Keratinocyte (primary cell): ENCODE data around the gene ARL13A. TPM values are rescaled to one million over a fixed set of nuclear protein-coding genes. Genes with fewer than 3 reads are reported as not detected.

ENCODE experiments used
- DNase-seq: peaks from one replicate; pipeline ENCODE4 v3.0.0-alpha.2; 2011; ENCODE audit warnings: low read depth, missing footprints, low spot score
- FAIRE-seq: peaks from 2 replicates; lab custom pipeline; 2011; peaks lifted over from hg19 to GRCh38; lab: Jason Lieb, UNC
- H2AFZ ChIP-seq: 2 replicates; pipeline ENCODE4 v1.6.0; 2012; ENCODE audit warnings: low read length, control low read depth, inconsistent platforms; ENCODE audit not compliant: control insufficient read depth
- H3K27ac ChIP-seq: 2 replicates; pipeline ENCODE4 v1.5.1; 2011; ENCODE audit warnings: low read length; ENCODE audit not compliant: control insufficient read depth, insufficient read depth
- H3K27me3 ChIP-seq: 3 replicates; pipeline ENCODE4 v1.6.0; 2011; ENCODE audit warnings: low read length; ENCODE audit not compliant: control insufficient read depth, insufficient read depth; ENCODE audit errors: extremely low read depth
- H3K36me3 ChIP-seq, 2 experiments: 2 replicates in 1 of 2; 3 replicates in 1 of 2; pipeline ENCODE4 v1.5.1; 2011; ENCODE audit warnings: low read length in 2 of 2, mild to moderate bottlenecking in 1 of 2; ENCODE audit not compliant: control insufficient read depth in 2 of 2, insufficient read depth in 2 of 2; ENCODE audit errors: extremely low read depth in 1 of 2
- H3K4me1 ChIP-seq: 3 replicates; pipeline ENCODE4 v1.5.1; 2011; ENCODE audit warnings: low read length; ENCODE audit not compliant: control insufficient read depth, insufficient read depth; ENCODE audit errors: extremely low read depth
- H3K4me2 ChIP-seq: 3 replicates; pipeline ENCODE4 v1.6.0; 2011; ENCODE audit warnings: low read depth, low read length; ENCODE audit not compliant: control insufficient read depth, insufficient read depth; ENCODE audit errors: extremely low read depth
- H3K4me3 ChIP-seq, 3 experiments: fragments of 200-600 bp in 1 of 3; sonication (generic) in 1 of 3; 2 replicates in 2 of 3; 3 replicates in 1 of 3; pipeline ENCODE4 v1.5.1; 2011 to 2016; ENCODE audit warnings: low read length in 3 of 3, mild to moderate bottlenecking in 3 of 3, control low read depth in 2 of 3, inconsistent platforms in 1 of 3, low read depth in 1 of 3, mixed read lengths in 1 of 3, mixed run types in 1 of 3, moderate library complexity in 1 of 3; ENCODE audit not compliant: control insufficient read depth in 2 of 3, insufficient read depth in 2 of 3; ENCODE audit errors: extremely low read depth in 1 of 3
- H3K79me2 ChIP-seq: 2 replicates; pipeline ENCODE4 v1.6.0; 2012; ENCODE audit warnings: low read length; ENCODE audit not compliant: control insufficient read depth, insufficient read depth
- H3K9ac ChIP-seq: 3 replicates; pipeline ENCODE4 v1.6.0; 2011; ENCODE audit warnings: low read length; ENCODE audit not compliant: control insufficient read depth, insufficient read depth; ENCODE audit errors: extremely low read depth
- H3K9me1 ChIP-seq: 3 replicates; pipeline ENCODE4 v1.6.0; 2011; ENCODE audit warnings: low read length; ENCODE audit not compliant: control insufficient read depth, insufficient read depth; ENCODE audit errors: extremely low read depth
- H3K9me3 ChIP-seq: 2 replicates; pipeline ENCODE4 v1.5.1; 2012; ENCODE audit warnings: low read depth, low read length; ENCODE audit not compliant: control insufficient read depth
- H4K20me1 ChIP-seq: 3 replicates; pipeline ENCODE4 v1.6.0; 2011; ENCODE audit warnings: low read length; ENCODE audit not compliant: control insufficient read depth, insufficient read depth; ENCODE audit errors: extremely low read depth
- EZH2 ChIP-seq: IDR thresholded peaks from one replicate; pipeline ENCODE4 v1.6.1; 2012; ENCODE audit warnings: inconsistent platforms, mild to moderate bottlenecking, low read length, moderate library complexity
- dilution Hi-C: fragments of 300-500 bp; cut with MboI; formaldehyde crosslinking; loops from one replicate; pipeline ENCODE4 v1.7.0; 2020; ENCODE audit warnings: low sequenced_read_pairs; ENCODE audit not compliant: extremely low pct_ligation_motif_present
- polyA plus RNA-seq, 5 experiments: library from polyadenylated mRNA; depleted of rRNA in 3 of 5; stranded (reverse) in 3 of 5; stranded (forward) in 1 of 5; unstranded in 1 of 5; fragments of >200 nt; gene quantifications; 1 replicate in 1 of 5; 2 replicates in 3 of 5; 3 replicates in 1 of 5; pipeline versions ENCODE4 v1.2.1 to v1.2.3, GENCODE V29; 2011 to 2012; ENCODE audit warnings: missing spikeins in 2 of 5, low read depth in 1 of 5, low replicate concordance in 1 of 5
- TF ChIP-seq, protein P1 (sequence below), 3 experiments: IDR thresholded peaks in 1 of 3; conservative IDR thresholded peaks in 1 of 3; optimal IDR thresholded peaks in 1 of 3; 2 replicates in 2 of 3; 3 replicates in 1 of 3; pipeline versions ENCODE3 to v1.5.1; 2011; ENCODE audit warnings: low read length in 3 of 3, mild to moderate bottlenecking in 3 of 3, moderate library complexity in 2 of 3, control low read depth in 1 of 3, inconsistent platforms in 1 of 3; ENCODE audit not compliant: insufficient read depth in 2 of 3; ENCODE audit errors: extremely low read depth in 1 of 3

ARL13A gene
- polyA plus RNA-seq, 1 donor (not counting 4 experiments of a cell fraction or from before 2014, with no cell fraction given) = not detected

DNA sequence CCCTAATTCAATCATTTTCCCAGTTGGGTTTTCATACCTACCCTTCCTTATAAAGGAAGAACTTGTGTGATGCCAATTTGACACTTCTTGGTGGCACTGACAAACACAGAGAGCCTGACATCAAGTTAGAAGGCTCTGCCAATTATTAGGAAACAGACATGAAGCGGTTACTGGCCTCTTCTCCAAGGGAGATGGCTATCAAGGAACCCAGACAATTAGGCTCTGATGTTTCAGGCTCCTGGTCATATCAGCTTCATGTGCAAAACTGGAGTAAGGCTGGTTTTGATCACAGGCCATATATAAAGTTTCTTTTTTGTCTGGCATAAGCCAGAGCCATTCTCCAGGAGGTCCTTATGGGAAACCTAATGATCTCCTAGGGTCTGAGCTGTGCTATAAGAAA is 428 bp downstream of the ARL13A start:
- Histone ChIP-seq H3K4me3 (no peak overlapping the region), H3K27me3 (no peaks in the 10 kb centered on the region), H4K20me1 (no peaks in the 10 kb centered on the region), H2AFZ (no peak overlapping the region), H3K36me3 (no peaks in the 10 kb centered on the region), H3K4me1 (no peaks in the 10 kb centered on the region), H3K9ac (no peak overlapping the region), H3K9me3 (no peaks in the 10 kb centered on the region), H3K79me2 (no peaks in the 10 kb centered on the region), H3K27ac (no peak overlapping the region), H3K9me1 (no peaks in the 10 kb centered on the region), H3K4me2 (no peak overlapping the region)
- FAIRE-seq (no peak), DNase-seq (no peak)
- dilution Hi-C loops = no loop called here
- TF ChIP-seq, protein P1, sequence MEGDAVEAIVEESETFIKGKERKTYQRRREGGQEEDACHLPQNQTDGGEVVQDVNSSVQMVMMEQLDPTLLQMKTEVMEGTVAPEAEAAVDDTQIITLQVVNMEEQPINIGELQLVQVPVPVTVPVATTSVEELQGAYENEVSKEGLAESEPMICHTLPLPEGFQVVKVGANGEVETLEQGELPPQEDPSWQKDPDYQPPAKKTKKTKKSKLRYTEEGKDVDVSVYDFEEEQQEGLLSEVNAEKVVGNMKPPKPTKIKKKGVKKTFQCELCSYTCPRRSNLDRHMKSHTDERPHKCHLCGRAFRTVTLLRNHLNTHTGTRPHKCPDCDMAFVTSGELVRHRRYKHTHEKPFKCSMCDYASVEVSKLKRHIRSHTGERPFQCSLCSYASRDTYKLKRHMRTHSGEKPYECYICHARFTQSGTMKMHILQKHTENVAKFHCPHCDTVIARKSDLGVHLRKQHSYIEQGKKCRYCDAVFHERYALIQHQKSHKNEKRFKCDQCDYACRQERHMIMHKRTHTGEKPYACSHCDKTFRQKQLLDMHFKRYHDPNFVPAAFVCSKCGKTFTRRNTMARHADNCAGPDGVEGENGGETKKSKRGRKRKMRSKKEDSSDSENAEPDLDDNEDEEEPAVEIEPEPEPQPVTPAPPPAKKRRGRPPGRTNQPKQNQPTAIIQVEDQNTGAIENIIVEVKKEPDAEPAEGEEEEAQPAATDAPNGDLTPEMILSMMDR (optimal IDR thresholded peaks at IDR 0.05 in 1 of 3, IDR thresholded peaks at IDR 0.05 in 1 of 3, conservative IDR thresholded peaks at IDR 0.05 in 1 of 3; ENCODE audit: extremely low read depth in 1 of 3, insufficient read depth in 2 of 3, low read length in 3 of 3) = no peak
- no peak for TF ChIP-seq EZH2

DNA sequence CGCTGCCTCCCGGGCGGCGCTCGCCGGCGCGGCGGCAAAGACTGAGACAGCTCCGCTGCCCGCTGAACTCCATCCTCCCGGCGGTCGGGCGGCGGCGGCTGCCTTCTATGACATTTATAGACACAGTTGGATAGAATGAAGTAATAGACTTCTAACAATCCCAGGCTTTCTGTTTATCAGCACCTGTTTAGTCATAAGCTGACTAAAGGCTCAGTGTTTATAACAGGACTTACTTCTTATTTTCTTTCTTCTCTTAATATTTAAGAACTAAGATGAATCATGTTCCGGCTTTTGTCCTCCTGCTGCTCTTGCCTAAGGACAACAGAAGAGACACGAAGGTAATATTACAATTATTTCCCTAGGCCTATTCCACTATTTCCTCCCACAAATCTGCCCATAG is 3.9 kb downstream of the ARL13A start:
- Histone ChIP-seq H3K36me3 (no peaks in the 10 kb centered on the region), H3K4me1 (no peaks in the 10 kb centered on the region), H3K9me3 (no peaks in the 10 kb centered on the region), H3K27ac (no peak overlapping the region), H3K4me3 (no peak overlapping the region), H3K27me3 (no peaks in the 10 kb centered on the region), H3K79me2 (no peaks in the 10 kb centered on the region), H2AFZ (no peak overlapping the region), H3K9ac (no peak overlapping the region), H4K20me1 (no peaks in the 10 kb centered on the region), H3K9me1 (no peaks in the 10 kb centered on the region), H3K4me2 (no peak overlapping the region)
- TF ChIP-seq, protein P1 (optimal IDR thresholded peaks at IDR 0.05 in 1 of 3, IDR thresholded peaks at IDR 0.05 in 1 of 3, conservative IDR thresholded peaks at IDR 0.05 in 1 of 3; ENCODE audit: extremely low read depth in 1 of 3, insufficient read depth in 2 of 3, low read length in 3 of 3) = no peak
- TF ChIP-seq EZH2 = no peak
- FAIRE-seq (no peak), DNase-seq (no peak)
- dilution Hi-C loops = no loop called here
